Left lung (tissue), 10 donors: ENCODE results near the gene PHLDB3. TPM values are rescaled to one million over a fixed set of nuclear protein-coding genes. Genes with fewer than 3 reads are reported as not detected.

Experiments used
- ATAC-seq: fragments of 200-7000 bp; cut with Tn5 transposase; one replicate; pipeline ENCODE4 v1.9.1; 2020; ENCODE audit warnings: moderate library complexity
- DNase-seq, 4 donors: peaks; one replicate each; pipeline ENCODE4 v3.0.0-alpha.2; 2013 to 2020
- H3K27ac ChIP-seq, 2 donors: fragments of 200-600 bp; sonication (generic) in 1 of 2; one replicate each; pipeline versions ENCODE4 v1.5.0 to v1.8.0; 2020 to 2021
- H3K27me3 ChIP-seq, 2 donors: fragments of 200-600 bp; sonication (generic) in 1 of 2; one replicate each; pipeline versions ENCODE4 v1.5.0 to v1.8.0; 2020 to 2021
- H3K36me3 ChIP-seq, 2 donors: fragments of 200-600 bp; sonication (generic) in 1 of 2; one replicate each; pipeline versions ENCODE4 v1.5.0 to v1.8.0; 2020 to 2021
- H3K4me1 ChIP-seq, 2 donors: fragments of 200-600 bp; one replicate each; pipeline ENCODE4 v1.8.0; 2021
- H3K4me3 ChIP-seq, 2 donors: fragments of 200-600 bp; sonication (generic) in 1 of 2; one replicate each; pipeline versions ENCODE4 v1.5.0 to v1.8.0; 2020 to 2021; ENCODE audit warnings: mild to moderate bottlenecking in 1 of 2
- H3K9me3 ChIP-seq, 2 donors: fragments of 200-600 bp; sonication (generic) in 1 of 2; one replicate each; pipeline versions ENCODE4 v1.5.0 to v1.8.0; 2020 to 2021
- CTCF ChIP-seq, 2 donors: fragments of 200-600 bp; sonication (generic) in 1 of 2; IDR thresholded peaks; one replicate each; pipeline versions ENCODE4 v1.5.0 to v1.8.0; 2021; ENCODE audit warnings: antibody characterized with exemption in 2 of 2
- intact Hi-C, 2 donors: fragments of 100-400 bp; cut with DNase I; formaldehyde crosslinking; loops; one replicate each; pipeline versions ENCODE4 v1.11.2 to v1.14.2; 2022
- polyA plus RNA-seq, 6 donors: library from polyadenylated mRNA; unstranded; fragments of 120-200 nt; gene quantifications; one replicate each; pipeline ENCODE4 v1.2.1, GENCODE V29; 2013; ENCODE audit not compliant: insufficient read length in 6 of 6
- total RNA-seq, 2 donors: library from RNA; stranded (reverse); fragmentation: NEBNext Ultra II Directional; extraction: Animal tissue kit (Norgen Biotek cat#: 25700); gene quantifications; one replicate each; pipeline ENCODE4 v1.2.1, GENCODE V29; 2021
- donor health status: DM: no; HTN: yes; CAD: no.
- donor health status: DM: no; HTN: no; CAD: no.

Gene PHLDB3
- total and polyA plus RNA-seq, 8 donors = 4.5 to 13.3 (median 9.8) TPM

- ATAC-seq (no peak), DNase-seq (no peak)
- Histone ChIP-seq H3K27ac (no peak overlapping the region), H3K9me3 (no peaks in the 10 kb centered on the region), H3K36me3 (no peaks in the 10 kb centered on the region), H3K4me1 (peaks cover 0 to 3% of the 10 kb centered on the region in 2 donors), H3K4me3 (no peak overlapping the region), H3K27me3 (no peaks in the 10 kb centered on the region)
- intact Hi-C loops = no loop called here
- no peak for TF ChIP-seq CTCF (IDR thresholded peaks at IDR 0.05)
These were observed 21.3 kb downstream of the PHLDB3 start for GRCh38 chr19:43483281-43483680.

DNA sequence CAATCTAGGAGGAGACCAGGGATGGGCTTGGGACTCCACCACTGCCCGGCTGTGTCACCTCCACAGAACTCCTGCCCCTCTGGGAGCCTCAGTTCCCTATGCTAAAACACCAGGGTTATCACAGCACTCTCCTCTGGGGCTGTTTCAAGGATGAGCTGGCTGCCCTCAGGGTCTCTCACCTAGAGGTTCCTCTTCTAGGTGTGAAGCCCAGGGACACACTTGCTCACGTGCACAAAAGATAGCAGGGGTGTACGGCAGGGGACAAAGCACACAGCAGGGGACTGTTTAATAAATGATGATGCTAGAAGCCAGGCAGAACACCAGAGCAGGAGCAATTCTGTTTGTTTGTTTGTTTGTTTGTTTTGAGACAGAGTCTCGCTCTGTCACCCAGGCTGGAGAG lies 22.4 kb downstream of the PHLDB3 start:
- Histone ChIP-seq H3K9me3 (no peaks in the 10 kb centered on the region), H3K4me3 (no peak overlapping the region), H3K27me3 (no peaks in the 10 kb centered on the region), H3K4me1 (no peaks in the 10 kb centered on the region), H3K27ac (no peak overlapping the region), H3K36me3 (no peaks in the 10 kb centered on the region)
- no peak for TF ChIP-seq CTCF (IDR thresholded peaks at IDR 0.05)
- intact Hi-C loops = no loop called here
- peak in 1 of 4 donors; percentile 10 for DNase-seq
- ATAC-seq = no peak

GRCh38 chr19:43481701-43482100 lies 22.8 kb downstream of the PHLDB3 start:
- no peaks in the 10 kb centered on the region for H3K27me3 ChIP-seq
- no peak overlapping the region for H3K4me3 ChIP-seq
- DNase-seq = no peak
- H3K27ac ChIP-seq = no peak overlapping the region
- intact Hi-C loops = no loop called here
- H3K4me1 ChIP-seq = no peaks in the 10 kb centered on the region
- ATAC-seq = no peak
- TF ChIP-seq CTCF (IDR thresholded peaks at IDR 0.05) = no peak
- H3K9me3 ChIP-seq = no peaks in the 10 kb centered on the region
- H3K36me3 ChIP-seq = no peaks in the 10 kb centered on the region

DNA sequence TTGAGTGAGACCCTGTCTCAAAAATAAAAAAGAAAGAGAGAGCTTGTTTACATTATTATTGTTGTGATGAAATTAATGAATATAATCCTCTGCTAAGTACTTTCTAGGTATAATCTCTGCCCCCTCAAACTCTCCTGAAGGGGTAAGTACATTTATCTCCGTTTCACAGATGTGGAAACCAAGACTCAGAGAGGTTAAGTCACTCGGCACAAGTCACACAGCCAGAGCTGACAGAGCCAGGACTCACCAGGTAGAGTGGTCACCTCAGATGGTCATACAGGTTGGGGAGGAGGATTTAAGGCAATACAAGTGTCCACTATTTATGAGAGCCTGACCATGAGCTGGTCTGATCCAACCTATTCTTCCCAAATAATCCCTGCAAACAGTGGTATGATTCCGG lies 24.0 kb downstream of the PHLDB3 start:
- no peak for DNase-seq
- intact Hi-C loops = no loop called here
- no peaks in the 10 kb centered on the region for H3K27me3 ChIP-seq

DNA sequence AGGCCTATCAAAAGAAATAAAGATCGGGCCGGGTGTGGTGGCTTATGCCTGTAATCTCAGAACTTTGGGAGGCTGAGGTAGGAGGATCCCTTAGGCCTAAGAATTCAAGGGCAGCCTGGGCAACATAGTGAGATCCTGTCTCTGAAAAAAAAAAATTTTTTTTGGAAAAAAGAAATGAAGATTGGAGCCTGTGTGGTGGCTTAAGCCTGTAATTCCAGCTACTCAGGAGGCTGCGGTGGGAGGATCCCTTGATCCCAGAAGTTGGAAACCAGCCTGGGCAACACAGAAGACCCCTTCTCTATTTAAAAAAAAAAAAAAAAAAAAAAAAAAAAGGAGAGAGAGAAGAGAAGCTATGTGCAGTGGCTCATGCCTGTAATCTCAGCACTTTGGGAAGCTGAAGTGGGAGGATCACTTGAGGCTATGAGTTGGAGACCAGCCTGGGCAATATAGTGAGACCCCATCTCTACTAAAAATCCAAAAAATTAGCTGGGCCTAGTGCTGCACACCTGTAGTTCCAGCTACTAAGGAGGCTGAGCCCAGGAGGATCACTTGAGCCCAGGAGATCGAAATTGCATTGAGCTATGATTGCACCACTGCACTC lies 24.5 kb downstream of the PHLDB3 start:
- no peak for ATAC-seq
- H3K27me3 ChIP-seq = no peaks in the 10 kb centered on the region

More for the DNA sequence above, 24.0 kb downstream of the PHLDB3 start:
- ATAC-seq = no peak
- no peak for TF ChIP-seq CTCF (IDR thresholded peaks at IDR 0.05)
- H3K27ac ChIP-seq = no peak overlapping the region
- H3K4me1 ChIP-seq = peaks cover 0 to 3% of the 10 kb centered on the region in 2 donors
- H3K9me3 ChIP-seq = no peaks in the 10 kb centered on the region
- no peak overlapping the region for H3K4me3 ChIP-seq
- no peaks in the 10 kb centered on the region for H3K36me3 ChIP-seq

More for the DNA sequence above, 24.5 kb downstream of the PHLDB3 start:
- no peak for TF ChIP-seq CTCF (IDR thresholded peaks at IDR 0.05)
- DNase-seq = no peak
- H3K4me1 ChIP-seq = peaks cover 0 to 7% of the 10 kb centered on the region in 2 donors
- H3K36me3 ChIP-seq = no peaks in the 10 kb centered on the region
- no peaks in the 10 kb centered on the region for H3K9me3 ChIP-seq
- no peak overlapping the region for H3K4me3 ChIP-seq
- intact Hi-C loops = no loop called here
- H3K27ac ChIP-seq = no peak overlapping the region
